H9 (cell line): Measurements from ENCODE around the gene TRPV4. TPM values are rescaled to one million over a fixed set of nuclear protein-coding genes. Genes with fewer than 3 reads are reported as not detected.
A peak's percentile ranks its signal among the peaks of the same experiment; 100 is the strongest.

Source experiments
- DNase-seq: peaks from one replicate; pipeline ENCODE4 v3.0.0-alpha.2; 2017
- H2AFZ ChIP-seq: one replicate; pipeline ENCODE4 v1.6.1; 2013; ENCODE audit warnings: mild to moderate bottlenecking, low read length, control low read depth, moderate library complexity
- H2AK5ac ChIP-seq: 2 replicates; pipeline ENCODE4 v1.6.1; 2013; ENCODE audit warnings: low read length, control low read depth, mixed read lengths; ENCODE audit not compliant: insufficient read length
- H2BK120ac ChIP-seq: one replicate; pipeline ENCODE4 v1.6.1; 2013; ENCODE audit warnings: low read depth, mild to moderate bottlenecking, low read length, control low read depth, inconsistent platforms; ENCODE audit not compliant: poor library complexity, severe bottlenecking
- H2BK12ac ChIP-seq: 2 replicates; pipeline ENCODE4 v1.6.1; 2013; ENCODE audit warnings: low read length, control low read depth, mixed read lengths, low read depth; ENCODE audit not compliant: insufficient read length
- H2BK15ac ChIP-seq: 2 replicates; pipeline ENCODE4 v1.6.1; 2013; ENCODE audit warnings: low read depth, low read length, control low read depth
- H2BK20ac ChIP-seq: one replicate; pipeline ENCODE4 v1.6.1; 2013; ENCODE audit warnings: low read depth, mild to moderate bottlenecking, low read length, control low read depth, inconsistent platforms; ENCODE audit not compliant: poor library complexity, severe bottlenecking
- H2BK5ac ChIP-seq: 2 replicates; pipeline ENCODE4 v1.6.1; 2013; ENCODE audit warnings: low read length, control low read depth, mixed read lengths; ENCODE audit not compliant: insufficient read length
- H3K14ac ChIP-seq: 2 replicates; pipeline ENCODE4 v1.6.1; 2013; ENCODE audit warnings: low read length, control low read depth; ENCODE audit not compliant: insufficient read depth
- H3K18ac ChIP-seq: 2 replicates; pipeline ENCODE4 v1.6.1; 2013; ENCODE audit warnings: low read depth, mild to moderate bottlenecking, mixed read lengths, low read length, control low read depth; ENCODE audit not compliant: insufficient read length
- H3K23ac ChIP-seq: 2 replicates; pipeline ENCODE4 v1.6.1; 2013; ENCODE audit warnings: low read length, control low read depth, mixed read lengths, low read depth; ENCODE audit not compliant: insufficient read length
- H3K23me2 ChIP-seq: 2 replicates; pipeline ENCODE4 v1.6.1; 2013; ENCODE audit warnings: low read depth, mild to moderate bottlenecking, mixed read lengths, low read length, control low read depth; ENCODE audit not compliant: insufficient read length, poor library complexity, severe bottlenecking
- H3K27ac ChIP-seq: 2 replicates; pipeline ENCODE4 v1.5.1; 2013; ENCODE audit warnings: low read length, control low read depth, mixed read lengths, low read depth; ENCODE audit not compliant: insufficient read length
- H3K27me3 ChIP-seq: 2 replicates; pipeline ENCODE4 v1.6.1; 2013; ENCODE audit warnings: low read length, control low read depth, inconsistent platforms; ENCODE audit not compliant: insufficient read depth
- H3K4ac ChIP-seq: 2 replicates; pipeline ENCODE4 v1.6.1; 2013; ENCODE audit warnings: low read depth, mild to moderate bottlenecking, control low read depth, inconsistent platforms, low read length, moderate library complexity
- H3K4me1 ChIP-seq: 2 replicates; pipeline ENCODE4 v1.6.1; 2013; ENCODE audit warnings: low read length, control low read depth, inconsistent platforms; ENCODE audit not compliant: insufficient read depth
- H3K4me2 ChIP-seq: 2 replicates; pipeline ENCODE4 v1.6.1; 2013; ENCODE audit warnings: low read length, control low read depth, mixed read lengths; ENCODE audit not compliant: insufficient read length, insufficient read depth
- H3K56ac ChIP-seq: 2 replicates; pipeline ENCODE4 v1.6.1; 2013; ENCODE audit warnings: low read depth, mild to moderate bottlenecking, mixed read lengths, low read length, control low read depth; ENCODE audit not compliant: insufficient read length
- H3K79me1 ChIP-seq: 2 replicates; pipeline ENCODE4 v1.6.1; 2013; ENCODE audit warnings: low read depth, mild to moderate bottlenecking, moderate library complexity, low read length, control low read depth, inconsistent platforms; ENCODE audit not compliant: insufficient read depth, poor library complexity, severe bottlenecking
- H3K79me2 ChIP-seq: 2 replicates; pipeline ENCODE4 v1.6.1; 2013; ENCODE audit warnings: low read length, control low read depth, inconsistent platforms; ENCODE audit not compliant: insufficient read depth
- H3K9ac ChIP-seq: 2 replicates; pipeline ENCODE4 v1.6.1; 2013; ENCODE audit warnings: low read length, control low read depth, mixed read lengths; ENCODE audit not compliant: insufficient read length; ENCODE audit errors: extremely low read depth
- H3K9me3 ChIP-seq: one replicate; pipeline ENCODE4 v1.6.1; 2013; ENCODE audit warnings: low read depth, low read length, inconsistent platforms; ENCODE audit not compliant: control insufficient read depth
- H3T11ph ChIP-seq: one replicate; pipeline ENCODE4 v1.6.1; 2013; ENCODE audit warnings: mild to moderate bottlenecking, low read length, control low read depth, inconsistent platforms
- H4K20me1 ChIP-seq: one replicate; pipeline ENCODE4 v1.6.1; 2013; ENCODE audit not compliant: control insufficient read depth, insufficient read length, insufficient read depth
- H4K5ac ChIP-seq: 2 replicates; pipeline ENCODE4 v1.6.1; 2013; ENCODE audit warnings: low read depth, mild to moderate bottlenecking, mixed read lengths, low read length, control low read depth; ENCODE audit not compliant: insufficient read length
- H4K8ac ChIP-seq: replicated peaks from 2 replicates; pipeline ENCODE4 v1.6.1; 2013; ENCODE audit warnings: low read length, control low read depth, mixed read lengths, low read depth; ENCODE audit not compliant: insufficient read length
- H4K91ac ChIP-seq: 2 replicates; pipeline ENCODE4 v1.6.1; 2013; ENCODE audit warnings: low read depth, mild to moderate bottlenecking, moderate library complexity, mixed read lengths, low read length, control low read depth; ENCODE audit not compliant: insufficient read length
- H3K27ac Mint-ChIP-seq, 3 experiments: 2 replicates in 2 of 3; 3 replicates in 1 of 3; pipeline ENCODE4 v1.8.0; 2020 to 2021; ENCODE audit warnings: mixed read lengths in 3 of 3, mild to moderate bottlenecking in 1 of 3, moderate library complexity in 1 of 3
- H3K27me3 Mint-ChIP-seq: 2 replicates; pipeline ENCODE4 v1.8.0; 2021; ENCODE audit warnings: low read depth, mild to moderate bottlenecking, moderate library complexity, mixed read lengths
- H3K36me3 Mint-ChIP-seq, 3 experiments: 2 replicates in 2 of 3; 3 replicates in 1 of 3; pipeline ENCODE4 v1.8.0; 2020 to 2021; ENCODE audit warnings: low read depth in 3 of 3, mixed read lengths in 3 of 3; ENCODE audit not compliant: insufficient read depth in 1 of 3
- H3K4me1 Mint-ChIP-seq, 2 experiments: 2 replicates each; pipeline ENCODE4 v1.8.0; 2020; ENCODE audit warnings: mixed read lengths in 2 of 2
- H3K4me3 Mint-ChIP-seq, 2 experiments: 2 replicates in 1 of 2; 3 replicates in 1 of 2; pipeline ENCODE4 v1.8.0; 2020 to 2021; ENCODE audit warnings: mild to moderate bottlenecking in 2 of 2, mixed read lengths in 2 of 2, moderate library complexity in 1 of 2
- H3K9me3 Mint-ChIP-seq, 2 experiments: 2 replicates in 1 of 2; 3 replicates in 1 of 2; pipeline ENCODE4 v1.8.0; 2020; ENCODE audit warnings: mild to moderate bottlenecking in 2 of 2, mixed read lengths in 2 of 2, moderate library complexity in 1 of 2
- WGBS: extraction: QIAGEN DNeasy Blood & Tissue Kit; methylation state at CpG from one replicate; pipeline ENCODE4 v1.1.7; 2013; ENCODE audit warnings: missing lambda C conversion rate, low lambda C conversion rate, mixed read lengths; ENCODE audit not compliant: insufficient read length; ENCODE audit errors: extremely low coverage; 5-methylcytosine and 5-hydroxymethylcytosine counted together
- total RNA-seq: library from RNA; stranded (reverse); gene quantifications from 2 replicates; pipeline ENCODE4 v1.2.1, GENCODE V29; 2021
- TF ChIP-seq, protein P1 (sequence below): fragments of 200-600 bp; sonication (generic); conservative IDR thresholded peaks from 3 replicates; pipeline ENCODE4 v1.8.0; 2021; ENCODE audit warnings: antibody characterized with exemption, mild to moderate bottlenecking

The TRPV4 gene
- total RNA-seq, 1 experiment from 2014 or later: 4.9 TPM

DNA sequence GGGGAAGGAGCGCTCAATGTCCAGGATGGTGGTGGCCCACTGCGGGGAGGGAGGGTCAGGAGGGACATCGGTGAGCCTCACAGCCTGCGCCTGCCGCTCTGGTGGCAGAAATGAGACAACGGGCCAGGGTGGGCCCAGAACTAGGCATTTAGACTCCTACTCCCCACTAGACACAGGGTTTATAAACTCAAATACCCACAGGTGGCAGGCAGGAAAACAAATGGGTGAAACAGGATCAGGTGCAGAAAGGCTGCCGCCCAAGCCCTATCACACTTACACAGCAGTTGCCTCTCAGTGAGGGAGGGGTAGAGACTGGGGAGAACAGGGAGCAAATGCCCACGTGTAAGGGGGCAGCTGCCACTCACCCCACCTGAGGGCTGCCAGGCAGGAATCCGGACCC lies 46.4 kb downstream of the TRPV4 start:
- Histone ChIP-seq H3K18ac (no peak overlapping the region), H2AFZ (no peak overlapping the region), H3K27me3 (no peaks in the 10 kb centered on the region), H3K4ac (no peak overlapping the region), H4K91ac (no peak overlapping the region), H3K56ac (no peak overlapping the region), H3K9ac (no peak overlapping the region), H4K5ac (no peak overlapping the region), H4K20me1 (no peaks in the 10 kb centered on the region), H3K14ac (peak overlapping the region; percentile 6; the same call in 1 of the 2 replicates), H2BK5ac (no peak overlapping the region), H2BK12ac (no peak overlapping the region), H2AK5ac (no peak overlapping the region), H2BK15ac (no peak overlapping the region), H3K23ac (no peak overlapping the region), H3K79me1 (no peaks in the 10 kb centered on the region), H3K9me3 (no peaks in the 10 kb centered on the region), H3K4me1 (no peaks in the 10 kb centered on the region), H3K27ac (no peak overlapping the region), H3K79me2 (no peaks in the 10 kb centered on the region), H3K4me2 (no peak overlapping the region), H2BK120ac (no peak overlapping the region), H3K23me2 (peaks cover 3% of the 10 kb centered on the region), H3T11ph (no peak overlapping the region), H4K8ac (peak overlapping the region; percentile 60), H2BK20ac (no peak overlapping the region)
- Mint-ChIP-seq H3K9me3 (peaks cover 0 to 3% of the 10 kb centered on the region in 2 experiments; a peak in 1 of 5 replicates), H3K36me3 (peaks cover 2 to 18% (median 6%) of the 10 kb centered on the region in 3 experiments; a peak in 3 of 7 replicates), H3K27me3 (peaks cover 2% of the 10 kb centered on the region; the same call in 1 of the 2 replicates), H3K27ac (no peak overlapping the region), H3K4me1 (peaks cover 5 to 8% of the 10 kb centered on the region in 2 experiments; a peak in 3 of 4 replicates), H3K4me3 (no peak overlapping the region)
- WGBS: no CpG with 5 or more reads among the region's 9 CpGs
- TF ChIP-seq, protein P1, sequence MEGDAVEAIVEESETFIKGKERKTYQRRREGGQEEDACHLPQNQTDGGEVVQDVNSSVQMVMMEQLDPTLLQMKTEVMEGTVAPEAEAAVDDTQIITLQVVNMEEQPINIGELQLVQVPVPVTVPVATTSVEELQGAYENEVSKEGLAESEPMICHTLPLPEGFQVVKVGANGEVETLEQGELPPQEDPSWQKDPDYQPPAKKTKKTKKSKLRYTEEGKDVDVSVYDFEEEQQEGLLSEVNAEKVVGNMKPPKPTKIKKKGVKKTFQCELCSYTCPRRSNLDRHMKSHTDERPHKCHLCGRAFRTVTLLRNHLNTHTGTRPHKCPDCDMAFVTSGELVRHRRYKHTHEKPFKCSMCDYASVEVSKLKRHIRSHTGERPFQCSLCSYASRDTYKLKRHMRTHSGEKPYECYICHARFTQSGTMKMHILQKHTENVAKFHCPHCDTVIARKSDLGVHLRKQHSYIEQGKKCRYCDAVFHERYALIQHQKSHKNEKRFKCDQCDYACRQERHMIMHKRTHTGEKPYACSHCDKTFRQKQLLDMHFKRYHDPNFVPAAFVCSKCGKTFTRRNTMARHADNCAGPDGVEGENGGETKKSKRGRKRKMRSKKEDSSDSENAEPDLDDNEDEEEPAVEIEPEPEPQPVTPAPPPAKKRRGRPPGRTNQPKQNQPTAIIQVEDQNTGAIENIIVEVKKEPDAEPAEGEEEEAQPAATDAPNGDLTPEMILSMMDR: no peak
- no peak for DNase-seq
